Osteocyte (in vitro differentiated cells): Measurements from ENCODE around the gene MBNL2. TPM values are rescaled to one million over a fixed set of nuclear protein-coding genes. Genes with fewer than 3 reads are reported as not detected.
A peak's percentile ranks its signal among the peaks of the same experiment; 100 is the strongest.

ENCODE experiments used
- DNase-seq: peaks from one replicate; pipeline ENCODE4 v3.0.0; 2021; ENCODE audit warnings: mixed read lengths; ENCODE audit not compliant: unreplicated experiment; ENCODE audit errors: extremely low spot score
- H3K27ac Mint-ChIP-seq: one replicate; pipeline ENCODE4 v1.8.0; 2021; ENCODE audit warnings: mild to moderate bottlenecking, mixed read lengths; ENCODE audit not compliant: unreplicated experiment
- H3K27me3 Mint-ChIP-seq: one replicate; pipeline ENCODE4 v1.8.0; 2021; ENCODE audit warnings: mixed read lengths; ENCODE audit not compliant: unreplicated experiment
- H3K36me3 Mint-ChIP-seq: one replicate; pipeline ENCODE4 v1.8.0; 2021; ENCODE audit warnings: mixed read lengths; ENCODE audit not compliant: unreplicated experiment
- H3K4me1 Mint-ChIP-seq: one replicate; pipeline ENCODE4 v1.8.0; 2021; ENCODE audit warnings: mixed read lengths; ENCODE audit not compliant: unreplicated experiment
- H3K4me3 Mint-ChIP-seq: one replicate; pipeline ENCODE4 v1.8.0; 2021; ENCODE audit warnings: mild to moderate bottlenecking, moderate library complexity, mixed read lengths; ENCODE audit not compliant: unreplicated experiment
- H3K9me3 Mint-ChIP-seq: one replicate; pipeline ENCODE4 v1.8.0; 2021; ENCODE audit warnings: mixed read lengths; ENCODE audit not compliant: unreplicated experiment
- CTCF ChIP-seq: fragments of 200-600 bp; sonication (generic); IDR thresholded peaks from 2 replicates; pipeline ENCODE4 v1.5.0; 2021; ENCODE audit warnings: antibody characterized with exemption, mild to moderate bottlenecking, moderate library complexity
- total RNA-seq: library from RNA; stranded (reverse); gene quantifications from 2 replicates; pipeline ENCODE4 v1.2.1, GENCODE V29; 2021

Gene MBNL2
- total RNA-seq, 1 donor from 2014 or later = 66.6 TPM

GRCh38 chr13:97390941-97391600, 168.9 kb downstream of the MBNL2 start:
- no peak for DNase-seq
- no peak for TF ChIP-seq CTCF
- Mint-ChIP-seq H3K9me3 (no peaks in the 10 kb centered on the region), H3K27me3 (no peaks in the 10 kb centered on the region), H3K27ac (peak overlapping the region; percentile 50), H3K36me3 (peaks cover 30% of the 10 kb centered on the region), H3K4me1 (peaks cover 19% of the 10 kb centered on the region), H3K4me3 (no peak overlapping the region)

- peaks cover 22% of the 10 kb centered on the region for H3K36me3 Mint-ChIP-seq
- H3K27ac Mint-ChIP-seq = peak overlapping the region; percentile 50
- DNase-seq = no peak
- no peak overlapping the region for H3K4me3 Mint-ChIP-seq
- peaks cover 19% of the 10 kb centered on the region for H3K4me1 Mint-ChIP-seq
- no peaks in the 10 kb centered on the region for H3K9me3 Mint-ChIP-seq
- no peak for TF ChIP-seq CTCF
- H3K27me3 Mint-ChIP-seq = no peaks in the 10 kb centered on the region
Measured at GRCh38 chr13:97392020-97392419, 169.9 kb downstream of the MBNL2 start.

- Mint-ChIP-seq H3K9me3 (no peaks in the 10 kb centered on the region), H3K27me3 (no peaks in the 10 kb centered on the region), H3K36me3 (peaks cover 13% of the 10 kb centered on the region), H3K4me1 (peaks cover 14% of the 10 kb centered on the region), H3K27ac (no peak overlapping the region), H3K4me3 (no peak overlapping the region)
- no peak for DNase-seq
- TF ChIP-seq CTCF = no peak
Measured at GRCh38 chr13:97394542-97394941, 172.4 kb downstream of the MBNL2 start.

GRCh38 chr13:97395447-97396136, 173.5 kb downstream of the MBNL2 start:
- Mint-ChIP-seq H3K4me3 (no peak overlapping the region), H3K4me1 (peaks cover 12% of the 10 kb centered on the region), H3K9me3 (peaks cover 3% of the 10 kb centered on the region), H3K27ac (no peak overlapping the region), H3K27me3 (no peaks in the 10 kb centered on the region), H3K36me3 (peaks cover 13% of the 10 kb centered on the region)
- TF ChIP-seq CTCF = no peak
- no peak for DNase-seq

GRCh38 chr13:97397267-97397666, 175.1 kb downstream of the MBNL2 start:
- no peak for TF ChIP-seq CTCF
- Mint-ChIP-seq H3K4me3 (no peak overlapping the region), H3K4me1 (no peaks in the 10 kb centered on the region), H3K27ac (no peak overlapping the region), H3K36me3 (peaks cover 10% of the 10 kb centered on the region), H3K27me3 (no peaks in the 10 kb centered on the region), H3K9me3 (peaks cover 7% of the 10 kb centered on the region)
- DNase-seq = no peak
